Parathyroid adenoma (tissue), 2 donors: ENCODE results near the gene C3orf52.

Experiments
- H2AFZ ChIP-seq: fragments of 300-600 bp; sonication (generic); one replicate; pipeline ENCODE4 v1.7.0; 2017; ENCODE audit warnings: antibody characterized with exemption, mild to moderate bottlenecking
- H3K27ac ChIP-seq: fragments of 300-600 bp; sonication (generic); one replicate; pipeline ENCODE4 v1.7.0; 2017
- H3K27me3 ChIP-seq: fragments of 300-600 bp; sonication (generic); one replicate; pipeline ENCODE4 v1.7.0; 2017; ENCODE audit warnings: low read length; ENCODE audit not compliant: control insufficient read depth, insufficient read depth
- H3K36me3 ChIP-seq: fragments of 300-600 bp; sonication (generic); one replicate; pipeline ENCODE4 v1.7.0; 2017; ENCODE audit warnings: low read length; ENCODE audit not compliant: control insufficient read depth, insufficient read depth
- H3K4me1 ChIP-seq: fragments of 300-600 bp; sonication (generic); one replicate; pipeline ENCODE4 v1.7.0; 2017; ENCODE audit warnings: control low read depth
- H3K4me2 ChIP-seq: fragments of 300-600 bp; sonication (generic); one replicate; pipeline ENCODE4 v1.7.0; 2017; ENCODE audit warnings: low read length
- H3K4me3 ChIP-seq: fragments of 300-600 bp; sonication (generic); one replicate; pipeline ENCODE4 v1.7.0; 2017; ENCODE audit warnings: low read depth, low read length
- H3K79me2 ChIP-seq: fragments of 300-600 bp; sonication (generic); one replicate; pipeline ENCODE4 v1.7.0; 2017; ENCODE audit warnings: control low read depth
- H3K9ac ChIP-seq: fragments of 300-600 bp; sonication (generic); one replicate; pipeline ENCODE4 v1.7.0; 2017; ENCODE audit warnings: mild to moderate bottlenecking
- H3K9me3 ChIP-seq: fragments of 300-600 bp; sonication (generic); one replicate; pipeline ENCODE4 v1.7.0; 2017; ENCODE audit warnings: low read length; ENCODE audit not compliant: control insufficient read depth
- CTCF ChIP-seq: fragments of 300-600 bp; sonication (generic); IDR thresholded peaks from one replicate; pipeline ENCODE4 v1.7.0; 2017; ENCODE audit warnings: antibody characterized with exemption, mild to moderate bottlenecking
- donor health status: primary hyperparathyroidism.

Gene C3orf52

GRCh38 chr3:112089956-112090886, 4.0 kb downstream of the C3orf52 start:
- no peaks in the 10 kb centered on the region for H3K4me1 ChIP-seq
- no peaks in the 10 kb centered on the region for H3K36me3 ChIP-seq
- no peaks in the 10 kb centered on the region for H3K27me3 ChIP-seq
- no peak for TF ChIP-seq CTCF
- H3K9ac ChIP-seq, result no peak overlapping the region
- H3K4me3 ChIP-seq, result no peak overlapping the region
- no peak overlapping the region for H3K4me2 ChIP-seq
- no peaks in the 10 kb centered on the region for H3K9me3 ChIP-seq
- H3K27ac ChIP-seq, result no peak overlapping the region
- H2AFZ ChIP-seq, result no peak overlapping the region
- H3K79me2 ChIP-seq, result no peaks in the 10 kb centered on the region

DNA sequence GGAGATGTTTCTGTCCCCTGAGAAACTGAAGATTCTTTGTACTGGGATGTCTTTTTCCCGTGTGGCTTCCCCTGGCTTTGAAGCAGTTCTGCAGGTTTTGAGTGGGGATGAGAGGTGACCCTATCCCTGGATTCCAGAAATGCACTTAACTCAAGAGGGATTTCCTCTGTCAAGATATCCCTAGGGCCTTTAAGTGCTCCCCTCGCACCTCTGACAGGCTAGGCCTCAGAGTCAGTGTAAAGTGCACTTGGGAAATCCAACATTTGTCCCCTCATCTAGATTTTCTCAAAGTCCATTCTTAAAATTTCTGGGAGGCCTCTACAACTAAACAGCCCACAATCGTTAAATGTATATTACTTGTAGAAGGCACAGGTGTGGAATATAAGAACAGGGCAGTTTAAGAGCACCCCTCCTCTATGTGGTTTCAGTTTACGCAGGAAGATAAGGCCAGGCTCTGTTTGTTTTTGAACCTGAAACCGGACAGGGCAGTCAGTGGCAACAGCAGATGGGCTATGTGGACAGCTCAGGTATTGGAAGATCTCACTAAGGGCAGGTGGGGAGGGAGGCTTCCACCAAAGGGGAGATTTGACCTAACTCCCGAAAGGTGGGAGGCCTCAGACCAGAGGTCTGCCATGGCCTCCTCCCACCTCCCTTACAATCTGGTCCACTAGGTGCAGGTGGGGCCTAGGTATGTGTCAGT, 4.8 kb downstream of the C3orf52 start:
- no peaks in the 10 kb centered on the region for H3K4me1 ChIP-seq
- no peak overlapping the region for H3K9ac ChIP-seq
- no peaks in the 10 kb centered on the region for H3K36me3 ChIP-seq

GRCh38 chr3:112092496-112093179, 6.4 kb downstream of the C3orf52 start:
- H3K27ac ChIP-seq, result no peak overlapping the region
- TF ChIP-seq CTCF, result no peak
- no peaks in the 10 kb centered on the region for H3K9me3 ChIP-seq
- H3K36me3 ChIP-seq, result no peaks in the 10 kb centered on the region
- no peaks in the 10 kb centered on the region for H3K4me1 ChIP-seq
- no peak overlapping the region for H3K9ac ChIP-seq
- no peak overlapping the region for H2AFZ ChIP-seq
- no peak overlapping the region for H3K4me3 ChIP-seq
- H3K4me2 ChIP-seq, result no peak overlapping the region
- H3K27me3 ChIP-seq, result no peaks in the 10 kb centered on the region
- H3K79me2 ChIP-seq, result no peaks in the 10 kb centered on the region

More for the DNA sequence above, 4.8 kb downstream of the C3orf52 start:
- no peak overlapping the region for H3K4me3 ChIP-seq
- no peak for TF ChIP-seq CTCF
- no peaks in the 10 kb centered on the region for H3K79me2 ChIP-seq
- no peaks in the 10 kb centered on the region for H3K27me3 ChIP-seq
- H3K9me3 ChIP-seq, result no peaks in the 10 kb centered on the region
- no peak overlapping the region for H2AFZ ChIP-seq
- no peak overlapping the region for H3K4me2 ChIP-seq
- no peak overlapping the region for H3K27ac ChIP-seq

- Histone ChIP-seq H3K4me3 (no peak overlapping the region), H3K9me3 (no peaks in the 10 kb centered on the region)
These were observed 7.0 kb downstream of the C3orf52 start for GRCh38 chr3:112093180-112093522.

More at GRCh38 chr3:112093180-112093522, 7.0 kb downstream of the C3orf52 start:
- Histone ChIP-seq H3K4me1 (no peaks in the 10 kb centered on the region), H3K27me3 (no peaks in the 10 kb centered on the region), H3K27ac (no peak overlapping the region), H3K9ac (no peak overlapping the region), H3K79me2 (no peaks in the 10 kb centered on the region), H3K4me2 (no peak overlapping the region), H3K36me3 (no peaks in the 10 kb centered on the region), H2AFZ (no peak overlapping the region)
- TF ChIP-seq CTCF, result no peak
